WERI-Rb-1 (cell line): ENCODE results near the gene S100A8.

Experiments used
- DNase-seq: peaks from one replicate; pipeline ENCODE4 v3.0.0-alpha.2; 2020
- H3K27ac ChIP-seq: fragments of 250-450 bp; sonication (Bioruptor Pico); 2 replicates; pipeline ENCODE4 v1.5.1; 2020; ENCODE audit warnings: mild to moderate bottlenecking, moderate library complexity
- H3K27me3 ChIP-seq: fragments of 250-450 bp; sonication (Bioruptor Pico); 2 replicates; pipeline ENCODE4 v1.5.1; 2021; ENCODE audit warnings: mild to moderate bottlenecking, low read depth, moderate library complexity; ENCODE audit not compliant: insufficient read depth, severe bottlenecking
- H3K36me3 ChIP-seq: fragments of 250-450 bp; sonication (Bioruptor Pico); 2 replicates; pipeline ENCODE4 v1.5.1; 2020; ENCODE audit warnings: mild to moderate bottlenecking, moderate library complexity
- H3K4me3 ChIP-seq: 2 replicates; pipeline ENCODE4 v1.5.1; 2011; ENCODE audit warnings: low read depth, mild to moderate bottlenecking, control low read depth, low read length
- H3K9me3 ChIP-seq: fragments of 250-450 bp; sonication (Bioruptor Pico); 2 replicates; pipeline ENCODE4 v1.5.1; 2021; ENCODE audit warnings: mild to moderate bottlenecking, moderate library complexity; ENCODE audit not compliant: severe bottlenecking
- CTCF ChIP-seq: IDR thresholded peaks from 2 replicates; pipeline ENCODE4 v1.5.1; 2011; ENCODE audit warnings: low read depth, mild to moderate bottlenecking, control low read depth, inconsistent platforms, low read length

S100A8 gene

GRCh38 chr1:153399401-153400055 lies 8.7 kb upstream of the S100A8 start:
- no peak for TF ChIP-seq CTCF
- Histone ChIP-seq H3K27me3 (peaks cover 96% of the 10 kb centered on the region), H3K9me3 (peaks cover 14% of the 10 kb centered on the region)

GRCh38 chr1:153397924-153398651 lies 7.2 kb upstream of the S100A8 start:
- peak; percentile 14 for DNase-seq
- H3K9me3 ChIP-seq: peaks cover 7% of the 10 kb centered on the region
- H3K27ac ChIP-seq: no peak overlapping the region; the same call in 1 of the 2 replicates
- H3K27me3 ChIP-seq: peaks cover 100% of the 10 kb centered on the region
- H3K4me3 ChIP-seq: no peak overlapping the region
- H3K36me3 ChIP-seq: no peaks in the 10 kb centered on the region
- TF ChIP-seq CTCF: no peak

More at GRCh38 chr1:153399401-153400055, 8.7 kb upstream of the S100A8 start:
- no peak overlapping the region for H3K4me3 ChIP-seq
- H3K36me3 ChIP-seq: no peaks in the 10 kb centered on the region
- no peak overlapping the region for H3K27ac ChIP-seq
- peak; percentile 7 for DNase-seq

GRCh38 chr1:153397051-153397923 lies 6.4 kb upstream of the S100A8 start:
- no peak overlapping the region for H3K4me3 ChIP-seq
- H3K27ac ChIP-seq: no peak overlapping the region; the same call in 1 of the 2 replicates
- peaks cover 100% of the 10 kb centered on the region for H3K27me3 ChIP-seq
- no peaks in the 10 kb centered on the region for H3K36me3 ChIP-seq
- no peak for TF ChIP-seq CTCF
- peak; percentile 71 for DNase-seq
- H3K9me3 ChIP-seq: peaks cover 3% of the 10 kb centered on the region

- DNase-seq: peak; percentile 11
- Histone ChIP-seq H3K4me3 (no peak overlapping the region), H3K36me3 (no peaks in the 10 kb centered on the region), H3K27ac (no peak overlapping the region), H3K27me3 (peaks cover 100% of the 10 kb centered on the region), H3K9me3 (no peaks in the 10 kb centered on the region)
- TF ChIP-seq CTCF: no peak
Observed at GRCh38 chr1:153396461-153396860, 5.6 kb upstream of the S100A8 start.

- Histone ChIP-seq H3K27me3 (peaks cover 100% of the 10 kb centered on the region), H3K9me3 (no peaks in the 10 kb centered on the region), H3K4me3 (no peak overlapping the region), H3K36me3 (no peaks in the 10 kb centered on the region), H3K27ac (no peak overlapping the region)
- DNase-seq: peak; percentile 6
- TF ChIP-seq CTCF: no peak
Observed at GRCh38 chr1:153395776-153396175, 4.9 kb upstream of the S100A8 start.
